Smooth muscle cell of the brain vasculature (primary cell): ENCODE data around the gene GRK1.

Experiments
- DNase-seq: peaks from one replicate; pipeline ENCODE4 v3.0.0-alpha.2; 2012; ENCODE audit warnings: low read depth, low spot score

The GRK1 gene

GRCh38 chr13:113632706-113633484 lies 34.1 kb upstream of the GRK1 start:
- no peak for DNase-seq

- no peak for DNase-seq
Measured at GRCh38 chr13:113633485-113633873, 33.5 kb upstream of the GRK1 start.

GRCh38 chr13:113634279-113635047 lies 32.6 kb upstream of the GRK1 start:
- DNase-seq, result no peak

GRCh38 chr13:113635048-113635420 lies 32.0 kb upstream of the GRK1 start:
- no peak for DNase-seq

- DNase-seq, result no peak
Measured at GRCh38 chr13:113635709-113636108, 31.3 kb upstream of the GRK1 start.

GRCh38 chr13:113636266-113636963 lies 30.6 kb upstream of the GRK1 start:
- no peak for DNase-seq

- no peak for DNase-seq
Measured at GRCh38 chr13:113637262-113638160, 29.5 kb upstream of the GRK1 start.

GRCh38 chr13:113638173-113638746 lies 28.8 kb upstream of the GRK1 start:
- no peak for DNase-seq

GRCh38 chr13:113638806-113639205 lies 28.2 kb upstream of the GRK1 start:
- no peak for DNase-seq

- no peak for DNase-seq
Measured at GRCh38 chr13:113639616-113640262, 27.3 kb upstream of the GRK1 start.

GRCh38 chr13:113641426-113641825 lies 25.6 kb upstream of the GRK1 start:
- DNase-seq, result no peak

GRCh38 chr13:113642563-113642962 lies 24.5 kb upstream of the GRK1 start:
- no peak for DNase-seq

GRCh38 chr13:113643593-113643992 lies 23.4 kb upstream of the GRK1 start:
- no peak for DNase-seq

- DNase-seq, result no peak
Measured at GRCh38 chr13:113644800-113645199, 22.2 kb upstream of the GRK1 start.

GRCh38 chr13:113645329-113645728 lies 21.7 kb upstream of the GRK1 start:
- no peak for DNase-seq

- no peak for DNase-seq
Measured at GRCh38 chr13:113646376-113646775, 20.6 kb upstream of the GRK1 start.

GRCh38 chr13:113646921-113647340 lies 20.1 kb upstream of the GRK1 start:
- no peak for DNase-seq

- DNase-seq, result no peak
Measured at GRCh38 chr13:113647351-113648215, 19.4 kb upstream of the GRK1 start.

- no peak for DNase-seq
Measured at GRCh38 chr13:113648216-113648610, 18.8 kb upstream of the GRK1 start.

- no peak for DNase-seq
Measured at GRCh38 chr13:113649212-113649611, 17.8 kb upstream of the GRK1 start.
